GM21423 (cell line): ENCODE results near the gene AKAP8L.
"Not testable (repeated sequence)": the region's sequence is repeated elsewhere in the genome, so short reads cannot be mapped to it uniquely, and the experiment has no call there.

Experiments
- ATAC-seq: cut with Tn5 transposase; IDR thresholded peaks from one replicate; pipeline ENCODE4 v1.9.1; 2021; ENCODE audit warnings: mild to moderate bottlenecking, moderate library complexity; ENCODE audit not compliant: unreplicated experiment

AKAP8L gene

DNA sequence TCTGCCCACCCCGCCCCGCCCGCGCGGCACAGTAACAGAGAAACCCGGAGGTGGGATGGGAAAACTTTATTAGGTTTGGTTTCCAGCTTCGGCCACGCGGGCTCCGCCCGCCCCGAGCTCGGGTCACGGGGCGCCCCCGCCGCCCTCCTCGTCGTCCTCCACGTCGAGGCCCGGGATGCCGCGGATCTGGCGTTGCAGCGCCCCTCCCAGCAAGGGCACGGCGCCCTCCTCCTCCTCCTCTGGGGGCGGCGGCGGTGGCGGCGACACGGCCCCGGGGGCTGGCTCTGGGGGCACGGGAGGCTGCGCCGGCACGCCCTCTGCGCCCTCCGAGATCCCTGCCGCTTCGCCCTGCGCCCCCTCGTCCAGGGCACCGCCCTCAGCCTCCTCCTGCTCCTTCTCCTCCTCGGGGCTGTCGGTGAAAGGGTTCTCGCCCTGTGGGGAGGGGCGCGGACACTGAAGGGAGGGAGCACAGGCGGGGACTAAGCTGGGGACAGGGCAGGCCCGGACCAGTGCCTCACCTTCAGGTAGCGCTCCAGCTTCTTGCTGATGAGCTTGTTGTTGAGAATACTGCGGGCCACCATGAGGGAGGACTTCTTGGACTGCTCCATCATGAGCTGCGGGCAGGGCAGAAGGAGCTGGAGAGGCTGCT is 38.7 kb downstream of the AKAP8L start:
- ATAC-seq, result peak; percentile 15

DNA sequence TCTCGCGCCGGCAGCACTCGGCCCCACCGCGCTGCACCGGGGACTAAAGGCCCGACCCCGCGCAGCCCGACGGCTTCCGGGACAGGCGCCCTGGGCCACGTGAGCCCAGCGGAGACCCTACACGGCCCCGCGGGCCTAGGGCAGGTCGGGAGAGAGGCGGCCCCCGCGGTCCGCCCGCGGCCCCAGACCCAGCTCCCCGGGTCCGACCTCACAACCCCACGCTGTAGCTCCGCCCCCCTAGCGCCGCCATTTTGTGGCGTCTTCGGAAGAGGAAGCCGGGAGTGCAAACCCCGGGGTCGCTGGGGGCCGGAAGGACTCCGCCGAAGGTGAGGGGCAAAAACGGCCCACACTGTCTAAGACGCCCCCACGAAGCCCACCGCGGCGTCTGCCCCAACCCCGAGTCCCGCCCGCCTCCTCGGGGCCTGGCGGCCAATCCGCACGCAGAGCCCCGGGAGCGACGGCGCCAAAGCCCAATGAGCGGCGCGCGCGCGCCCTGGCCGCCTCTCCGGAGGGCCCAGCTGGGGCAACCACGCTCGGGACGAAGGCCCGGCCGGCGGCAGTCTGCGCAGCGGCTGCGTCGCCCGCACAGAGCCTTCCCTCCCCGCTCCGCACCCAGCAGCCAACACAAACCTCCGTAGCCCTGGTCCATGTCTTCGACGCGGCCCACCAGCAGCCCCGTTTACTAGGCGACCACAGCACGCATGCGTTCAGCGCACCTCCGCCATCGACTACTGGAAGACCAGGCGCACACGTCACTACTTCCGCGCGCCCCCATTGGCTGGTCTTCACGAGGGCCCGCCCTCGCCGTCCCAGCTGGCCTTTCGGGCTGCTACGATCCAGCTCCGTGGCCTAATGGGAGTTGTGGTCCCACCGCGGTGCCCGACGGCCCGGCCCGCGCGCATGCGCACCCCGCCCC is 39.4 kb downstream of the AKAP8L start, which contains the start of gene AKAP8:
AKAP8 (minus strand) TSS at position 705 of the 916 bp plus-strand sequence; CDS start at position 649, 56 bp downstream.
- ATAC-seq, result peak; percentile 87

DNA sequence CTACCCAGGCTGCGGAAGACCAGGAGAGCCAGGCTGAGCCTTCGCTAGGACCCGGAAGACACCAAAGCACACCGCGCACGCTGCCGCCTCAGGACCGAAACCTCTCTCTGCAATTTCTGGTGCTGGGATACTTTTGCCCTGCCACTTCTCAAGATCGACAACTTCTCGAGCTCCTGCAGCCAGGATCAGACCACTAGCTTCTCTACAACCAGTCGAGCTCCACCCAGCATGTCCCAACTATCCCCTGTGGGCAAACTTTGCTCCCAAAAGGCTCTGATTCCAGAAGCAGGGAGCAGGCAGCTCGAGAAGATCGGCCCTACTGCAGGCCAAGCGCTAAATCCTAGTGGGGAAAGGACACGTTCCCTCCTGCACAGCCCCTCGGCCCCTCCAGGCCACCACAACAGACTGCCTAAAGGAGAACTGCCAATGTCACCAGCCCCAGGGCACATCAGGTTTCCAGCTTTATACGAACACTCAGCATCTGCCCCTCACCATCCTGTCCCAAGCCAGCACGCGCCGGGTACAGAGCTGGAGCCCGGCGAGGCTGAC is 40.2 kb downstream of the AKAP8L start:
- ATAC-seq, result no peak

DNA sequence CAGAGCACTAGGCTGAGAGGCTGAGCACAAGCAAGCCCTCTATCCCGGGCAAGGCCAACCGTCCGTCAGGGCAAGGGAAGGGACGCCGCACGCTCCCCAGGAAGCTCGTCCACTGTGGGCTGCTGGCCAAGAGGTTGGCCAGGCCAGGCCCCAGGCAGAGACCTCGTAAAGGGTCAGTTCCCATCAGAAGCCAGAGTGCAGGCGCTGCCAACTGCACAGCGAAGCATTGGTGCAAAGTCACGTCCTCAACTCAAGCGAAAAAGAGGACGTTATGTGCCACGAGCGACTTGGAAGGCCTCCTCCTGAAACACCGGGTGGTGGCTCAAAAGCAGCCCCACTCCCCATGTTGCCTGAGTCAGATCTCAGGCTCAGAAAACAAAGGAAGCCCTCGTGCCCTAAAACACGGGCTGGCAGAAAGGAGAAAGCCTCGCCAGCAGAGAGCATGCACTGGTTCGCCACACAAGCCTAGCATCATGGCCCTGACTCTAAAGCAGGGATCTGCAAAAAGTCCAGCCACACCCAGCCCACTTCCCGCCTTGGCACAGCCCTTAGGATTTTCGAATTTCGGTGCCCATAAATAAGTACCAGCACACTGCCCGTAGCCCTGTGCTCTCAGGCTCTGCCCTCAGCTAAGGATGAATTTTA is 43.9 kb downstream of the AKAP8L start:
- no peak for ATAC-seq

- no peak for ATAC-seq
These were observed 44.6 kb downstream of the AKAP8L start for GRCh38 chr19:15374105-15374651.

DNA sequence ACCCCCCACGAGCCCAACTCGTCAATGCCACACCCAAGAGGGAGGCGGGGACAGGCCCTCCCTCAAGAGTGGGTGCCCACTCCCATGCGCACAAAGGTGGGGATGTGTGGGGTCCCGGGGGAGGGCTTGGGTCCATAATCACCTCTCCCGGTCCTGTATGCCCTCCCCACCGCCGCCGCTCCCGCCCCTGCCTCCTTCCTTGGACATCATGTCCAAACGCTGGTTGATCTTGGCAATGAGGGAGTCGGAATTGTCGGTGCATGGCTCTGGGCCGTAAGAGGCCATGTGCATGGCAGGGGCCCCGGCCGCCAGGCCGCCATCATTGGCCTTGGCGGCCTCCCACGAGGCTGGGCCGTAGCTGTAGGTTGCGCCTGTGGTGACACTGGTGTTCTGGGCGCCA is 45.1 kb downstream of the AKAP8L start:
- no peak for ATAC-seq

GRCh38 chr19:15372891-15373301 is 45.9 kb downstream of the AKAP8L start:
- no peak for ATAC-seq

GRCh38 chr19:15372470-15372869 is 46.3 kb downstream of the AKAP8L start:
- ATAC-seq, result no peak

- ATAC-seq, result no peak
These were observed 46.9 kb downstream of the AKAP8L start for GRCh38 chr19:15371786-15372380.

- ATAC-seq, result no peak
These were observed 47.7 kb downstream of the AKAP8L start for GRCh38 chr19:15371119-15371518.

DNA sequence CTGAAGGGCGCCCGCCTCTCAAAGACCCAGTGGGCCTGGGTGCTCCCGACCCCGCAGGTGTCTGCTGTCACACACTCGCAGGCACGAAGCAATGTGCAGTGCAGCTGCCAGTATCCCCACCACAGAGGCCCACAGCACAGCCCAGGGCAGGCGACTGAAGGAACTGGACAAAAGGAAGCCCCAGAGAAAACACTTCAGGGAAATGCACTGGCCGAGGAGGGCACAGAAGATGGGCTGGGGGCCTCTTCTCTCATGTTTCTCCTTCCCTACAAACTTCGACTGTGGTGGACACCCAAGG is 49.2 kb downstream of the AKAP8L start:
- no peak for ATAC-seq

DNA sequence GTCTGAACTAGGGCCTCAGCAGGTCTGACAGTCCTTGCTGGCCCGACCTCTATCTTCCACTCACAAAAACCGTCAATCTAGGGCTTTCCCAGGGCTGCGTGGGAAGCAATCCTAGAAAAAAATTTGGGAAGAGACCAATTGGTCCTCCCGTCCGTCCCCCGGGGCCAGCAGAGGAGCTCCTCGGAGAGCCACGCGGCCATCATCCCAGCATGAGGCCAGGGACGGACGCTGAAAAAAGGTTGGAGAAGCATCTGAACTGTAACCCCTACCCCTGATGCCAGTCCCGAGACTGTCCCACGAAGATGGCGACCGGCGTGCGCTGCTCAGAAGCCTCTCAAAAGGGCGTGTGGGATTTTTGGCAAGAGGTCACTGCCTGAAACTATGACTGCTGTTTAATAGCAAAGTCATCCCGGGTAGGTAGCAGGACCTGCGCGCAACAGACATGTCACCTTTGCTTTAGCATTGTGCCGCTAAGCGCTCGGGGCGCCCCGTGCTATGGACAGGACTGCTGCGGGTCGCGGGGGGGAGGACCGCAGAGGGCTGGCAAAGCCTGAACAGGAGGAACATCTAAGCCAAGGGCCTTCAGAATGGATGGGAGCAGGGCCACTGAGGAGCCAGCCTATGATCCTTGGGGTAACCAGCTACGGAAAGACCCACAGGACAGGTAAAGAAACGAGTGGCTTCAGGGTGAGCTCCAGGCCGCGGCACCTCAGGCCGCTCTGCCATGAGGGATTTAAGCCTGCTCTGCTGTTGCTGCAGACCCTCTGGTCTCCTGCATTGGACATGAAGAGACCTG is 49.8 kb downstream of the AKAP8L start:
- ATAC-seq, result no peak

DNA sequence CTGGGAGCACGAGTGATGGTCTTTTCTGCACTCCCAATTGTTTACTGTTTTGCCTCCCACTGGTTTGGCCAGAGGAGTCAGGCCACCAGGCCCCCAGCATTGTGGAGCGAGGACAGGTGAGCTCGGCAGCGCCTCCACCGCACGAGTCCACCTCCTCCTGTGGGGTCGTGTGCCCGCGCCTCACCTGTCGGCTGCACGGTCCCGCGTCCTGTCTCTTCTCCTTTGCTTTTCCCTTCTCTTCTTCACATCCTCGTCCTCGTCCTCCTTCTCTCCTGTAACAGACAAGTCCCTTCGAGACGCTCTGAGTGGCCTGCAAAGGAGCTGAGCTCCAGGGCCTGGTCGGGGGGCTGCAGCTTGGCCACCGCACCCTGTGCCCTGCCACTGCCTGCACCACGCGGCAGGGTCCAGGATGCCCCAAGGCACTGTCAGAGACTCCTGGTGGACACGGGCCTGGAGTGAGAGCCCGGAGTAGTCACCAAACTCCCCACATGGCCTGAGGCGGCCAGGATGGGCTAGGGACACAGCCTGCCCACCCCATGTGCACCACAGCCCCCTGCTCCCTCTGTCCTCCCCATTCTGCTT is 50.6 kb downstream of the AKAP8L start:
- no peak for ATAC-seq

DNA sequence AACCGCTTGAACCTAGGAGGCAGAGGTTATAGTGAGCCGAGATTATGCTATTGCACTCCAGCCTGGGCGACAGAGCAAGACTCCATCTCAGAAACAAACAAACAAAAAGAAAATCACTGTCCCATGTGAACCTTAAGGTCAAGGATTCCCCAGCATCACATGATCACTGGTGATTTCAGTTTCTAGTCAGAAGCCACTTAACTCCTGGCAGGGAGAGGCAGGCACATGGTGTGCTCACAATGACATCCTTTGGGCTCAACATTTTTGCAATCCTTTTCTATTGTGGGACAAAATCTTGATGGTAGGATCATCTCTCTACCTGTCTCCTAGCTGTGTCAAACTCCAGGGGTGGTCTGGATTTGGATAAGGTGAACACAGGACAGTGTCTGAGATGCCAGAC is 51.3 kb downstream of the AKAP8L start:
- no peak for ATAC-seq

GRCh38 chr19:15365264-15365663 is 53.5 kb downstream of the AKAP8L start:
- ATAC-seq, result no peak

- ATAC-seq, result not testable (repeated sequence)
These were observed 55.0 kb downstream of the AKAP8L start for GRCh38 chr19:15363791-15364190.

GRCh38 chr19:15363048-15363447 is 55.7 kb downstream of the AKAP8L start:
- not testable (repeated sequence) for ATAC-seq

DNA sequence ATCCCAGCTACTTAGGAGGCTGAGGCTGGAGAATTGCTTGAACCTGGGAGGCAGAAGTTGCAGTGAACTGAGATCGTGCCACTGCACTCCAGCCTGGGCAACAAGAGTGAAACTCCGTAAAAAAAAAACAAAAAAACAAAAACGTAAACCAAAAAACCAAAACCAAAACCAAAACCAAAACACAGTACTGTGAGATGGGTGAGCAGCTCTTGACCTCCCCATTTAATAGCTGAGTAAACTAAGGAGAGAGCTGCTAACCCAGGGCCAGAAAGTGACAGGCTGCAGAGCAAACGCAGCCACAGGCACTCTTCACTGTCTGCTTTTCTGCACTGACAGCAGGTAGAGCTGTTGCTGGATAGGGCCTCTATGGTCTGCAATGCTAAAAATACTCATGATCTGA is 58.8 kb downstream of the AKAP8L start:
- ATAC-seq, result not testable (repeated sequence)

- no peak for ATAC-seq
These were observed 59.9 kb downstream of the AKAP8L start for GRCh38 chr19:15358918-15359317.

- no peak for ATAC-seq
These were observed 60.9 kb downstream of the AKAP8L start for GRCh38 chr19:15357906-15358305.
